ENCODE measurements around the gene RSRC1.

Gene RSRC1

DNA sequence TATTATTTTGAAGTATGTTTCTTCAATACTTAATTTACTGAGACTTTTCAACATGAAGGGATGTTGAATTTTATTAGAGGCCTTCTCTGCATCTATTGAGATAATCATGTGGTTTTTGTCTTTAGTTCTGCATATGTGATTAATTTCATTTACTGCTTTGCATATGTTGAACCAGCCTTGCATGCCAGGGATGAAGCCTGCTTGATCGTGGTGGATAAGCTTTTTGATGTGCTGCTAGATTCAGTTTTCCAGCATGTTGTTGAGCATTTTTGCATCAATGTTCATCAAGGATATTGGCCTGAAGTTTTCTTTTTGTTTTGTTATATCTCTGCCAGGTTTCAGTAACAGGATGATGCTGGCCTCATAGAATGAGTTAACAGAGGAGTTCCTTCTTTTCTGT, 134.4 kb downstream of the RSRC1 start:
- DNase-seq = no peak

DNA sequence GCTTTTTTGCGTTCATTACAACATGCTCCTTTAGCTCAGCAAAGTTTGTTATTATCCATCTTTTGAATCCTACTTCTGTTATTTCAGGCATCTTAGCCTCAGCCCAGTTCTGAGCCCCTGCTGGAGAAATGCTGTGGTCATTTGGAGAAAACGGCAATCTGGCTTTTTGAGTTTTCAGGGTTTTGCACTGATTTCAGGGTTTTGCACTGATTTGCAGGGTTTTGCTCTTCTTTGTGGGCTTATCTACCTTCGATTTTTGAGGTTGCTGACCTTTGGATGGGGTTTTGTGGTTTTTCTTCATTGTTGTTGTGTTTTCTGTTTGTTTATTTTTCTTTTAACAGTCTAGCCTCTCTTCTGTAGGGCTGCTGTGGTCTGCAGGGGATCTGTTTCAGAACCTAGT, 137.4 kb downstream of the RSRC1 start:
- no peak for DNase-seq

- no peak for DNase-seq
These were observed 138.4 kb downstream of the RSRC1 start for GRCh38 chr3:158248261-158248660.

DNA sequence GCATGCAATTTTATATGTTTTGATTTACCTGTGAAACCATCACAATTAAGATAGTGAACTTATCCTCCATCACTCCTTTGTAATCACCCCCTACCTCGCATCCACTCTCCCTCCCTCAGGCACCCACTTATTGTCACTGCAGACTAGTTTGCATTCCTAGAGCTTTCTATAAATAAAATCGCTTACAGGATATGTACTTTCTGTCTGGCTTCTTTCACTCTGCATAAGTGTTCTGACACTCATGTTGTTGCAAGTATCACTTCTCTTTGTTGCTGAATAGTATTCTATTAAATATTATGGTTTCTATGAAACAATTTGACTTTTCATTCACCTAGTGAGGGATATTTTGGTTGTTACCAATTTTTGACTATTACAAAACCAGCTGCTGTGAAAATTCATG, 139.3 kb downstream of the RSRC1 start:
- DNase-seq = no peak

- DNase-seq = no peak
These were observed 148.7 kb downstream of the RSRC1 start for GRCh38 chr3:158258619-158259018.

GRCh38 chr3:158260392-158260791, 150.5 kb downstream of the RSRC1 start:
- peak; percentile 10 for DNase-seq

GRCh38 chr3:158261371-158261991, 151.6 kb downstream of the RSRC1 start:
- no peak for DNase-seq

GRCh38 chr3:158264894-158265293, 155.0 kb downstream of the RSRC1 start:
- no peak for DNase-seq

- peak; percentile 1 for DNase-seq
These were observed 157.1 kb downstream of the RSRC1 start for GRCh38 chr3:158267015-158267414.

DNA sequence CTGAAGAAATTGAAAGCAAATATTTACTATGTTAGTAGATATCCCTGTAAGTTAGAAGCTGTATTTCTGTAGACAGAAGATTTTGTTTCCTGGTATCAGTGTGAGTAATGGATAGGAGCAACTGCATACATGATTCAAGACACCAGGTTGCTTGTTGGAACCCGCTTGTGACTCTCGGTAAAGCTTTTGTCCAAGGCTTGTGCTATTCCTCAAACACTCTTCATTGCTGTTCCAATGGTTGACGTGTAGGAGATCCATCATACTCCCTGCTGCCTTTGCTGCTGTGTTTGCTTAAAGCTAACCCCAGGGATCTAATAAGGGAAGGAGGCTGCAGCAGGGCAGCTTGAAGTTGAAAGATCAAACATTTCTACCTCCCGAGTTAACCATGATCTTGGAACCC, 160.1 kb downstream of the RSRC1 start:
- DNase-seq = no peak

GRCh38 chr3:158272081-158272480, 162.2 kb downstream of the RSRC1 start:
- no peak for DNase-seq

- no peak for DNase-seq
These were observed 163.8 kb downstream of the RSRC1 start for GRCh38 chr3:158273656-158274055.

GRCh38 chr3:158278187-158278586, 168.3 kb downstream of the RSRC1 start:
- no peak for DNase-seq

- no peak for DNase-seq
These were observed 169.7 kb downstream of the RSRC1 start for GRCh38 chr3:158279609-158280008.

- DNase-seq = no peak
These were observed 185.9 kb downstream of the RSRC1 start for GRCh38 chr3:158295771-158296170.

GRCh38 chr3:158297940-158298339, 188.1 kb downstream of the RSRC1 start:
- no peak for DNase-seq

GRCh38 chr3:158308236-158308928, 198.5 kb downstream of the RSRC1 start:
- DNase-seq = no peak

DNA sequence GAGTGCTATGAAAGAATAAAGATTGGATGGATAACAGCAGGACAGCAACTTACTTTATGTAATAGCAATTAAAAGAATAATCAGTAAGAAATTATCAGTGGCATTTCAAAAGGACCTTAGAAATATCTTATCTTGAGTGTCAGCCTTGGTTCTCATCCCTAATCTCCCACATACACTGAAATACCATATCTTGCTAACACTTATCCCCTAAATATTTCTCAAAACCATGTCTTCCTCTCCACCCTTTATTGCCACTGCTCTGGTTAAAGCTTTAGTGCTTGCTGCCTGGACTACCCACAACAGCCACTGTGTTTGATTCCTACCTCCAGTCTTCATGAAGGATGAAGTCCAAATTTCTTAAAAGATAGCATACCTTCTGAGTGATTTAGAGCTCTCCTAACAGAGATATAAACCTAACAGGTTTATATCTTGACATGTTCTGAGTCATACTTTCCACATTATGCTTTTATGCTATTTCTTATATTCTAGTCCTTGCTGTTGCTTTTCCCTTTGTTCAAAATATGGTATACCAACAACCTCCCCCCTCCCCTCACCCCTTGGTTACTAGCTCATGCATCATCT, 202.8 kb downstream of the RSRC1 start:
- no peak for DNase-seq

DNA sequence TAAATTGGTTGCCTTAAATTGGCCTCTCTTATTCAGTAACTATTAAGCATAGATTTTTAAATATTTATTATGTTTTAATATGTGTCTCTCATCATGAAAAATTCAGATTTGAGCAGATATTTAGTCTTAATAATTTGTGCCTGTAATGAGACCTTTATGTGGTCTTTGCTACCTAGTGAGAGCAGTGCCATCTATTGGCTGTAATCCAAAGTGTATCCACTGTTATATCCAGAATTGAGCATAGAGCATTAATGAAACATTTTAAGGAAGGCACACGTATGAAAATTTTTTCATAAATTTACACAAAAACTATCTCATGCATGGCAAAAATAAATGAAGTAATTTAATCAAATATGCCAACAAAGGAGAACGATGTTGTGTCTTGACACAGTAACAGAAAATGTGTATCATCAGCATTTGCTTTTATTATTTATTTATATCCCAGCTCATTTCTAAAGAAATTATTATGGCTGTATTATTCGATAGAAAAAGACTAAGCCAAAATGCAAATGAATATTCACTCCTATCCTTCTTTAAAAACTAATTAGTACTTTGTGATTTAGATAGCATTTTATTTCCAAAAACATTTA, 203.5 kb downstream of the RSRC1 start:
- DNase-seq = peak; percentile 57

GRCh38 chr3:158314426-158315357, 204.8 kb downstream of the RSRC1 start:
- DNase-seq = no peak

GRCh38 chr3:158329696-158330441, 220.0 kb downstream of the RSRC1 start:
- DNase-seq = peak; percentile 12

DNA sequence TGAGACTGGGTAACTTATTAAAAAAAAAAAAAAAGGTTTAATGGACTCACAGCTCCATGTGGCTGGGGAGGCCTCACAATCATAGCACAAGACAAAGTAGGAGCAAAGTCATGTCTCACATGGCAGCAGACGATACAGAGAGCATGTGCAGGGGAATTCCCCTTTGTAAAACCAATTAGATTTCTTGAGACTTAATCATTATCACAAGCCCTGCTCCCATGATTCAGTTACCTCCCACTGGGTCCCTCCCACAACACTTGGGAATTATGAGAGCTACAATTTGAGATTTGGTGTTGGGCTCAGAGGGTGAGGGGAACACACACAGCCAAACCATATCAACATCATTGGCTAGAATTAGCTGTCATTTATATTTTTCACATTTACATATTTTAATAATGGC, 221.0 kb downstream of the RSRC1 start:
- no peak for DNase-seq

All from COR-L47 (cell line).